HEK293T (cell line): ENCODE measurements around the gene GTF2IRD1.

ENCODE experiments used
- ARNT ChIP-seq: fragments of 450-650 bp; IDR thresholded peaks from 2 replicates; pipeline ENCODE4 v1.6.1; 2017; ENCODE audit warnings: mild to moderate bottlenecking
- BHLHE40 ChIP-seq: fragments of 450-650 bp; IDR thresholded peaks from 2 replicates; pipeline ENCODE4 v1.6.1; 2016; ENCODE audit warnings: mild to moderate bottlenecking, moderate library complexity, borderline replicate concordance
- ELF4 ChIP-seq: fragments of 450-650 bp; IDR thresholded peaks from 2 replicates; pipeline ENCODE4 v1.6.1; 2017; ENCODE audit warnings: antibody characterized with exemption
- SP1 ChIP-seq: fragments of 450-650 bp; IDR thresholded peaks from 2 replicates; pipeline ENCODE4 v1.6.1; 2017
- SUZ12 ChIP-seq: fragments of 450-650 bp; IDR thresholded peaks from 2 replicates; pipeline ENCODE4 v1.6.1; 2016; ENCODE audit warnings: mild to moderate bottlenecking

DNA sequence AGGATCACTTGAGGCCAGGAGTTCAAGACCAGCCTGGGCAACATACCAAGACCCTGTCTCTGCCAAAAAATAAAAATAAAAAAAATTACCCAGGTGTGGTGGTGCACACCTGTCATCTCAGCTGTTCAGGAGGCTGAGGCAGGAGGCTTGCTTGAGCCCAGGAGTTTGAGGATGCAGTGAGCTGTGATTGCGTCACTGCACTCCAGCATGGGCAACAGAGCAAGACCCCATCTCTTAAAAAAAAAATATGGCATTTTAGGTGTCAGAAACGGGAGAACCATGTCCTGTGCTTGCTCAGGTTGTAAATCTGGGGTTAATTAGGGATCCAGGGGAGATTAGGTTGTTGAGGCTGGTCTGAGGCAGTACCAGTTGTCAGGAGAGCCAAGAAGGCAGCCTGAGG lies 64.9 kb downstream of the GTF2IRD1 start:
- TF ChIP-seq SP1 (no peak), BHLHE40 (no peak), ELF4 (no peak), ARNT (no peak), SUZ12 (no peak)
